ENCODE data around the gene TOM1L1.

Gene TOM1L1

GRCh38 chr17:54882950-54883349 is 17.7 kb upstream of the TOM1L1 start:
- no peak for DNase-seq (ENCODE audit: low spot score)

GRCh38 chr17:54883939-54884338 is 16.7 kb upstream of the TOM1L1 start:
- TF ChIP-seq CTCF (IDR thresholded peaks at IDR 0.05; ENCODE audit: extremely low read depth, missing control alignments), result no peak
- DNase-seq (ENCODE audit: low spot score), result no peak

More at GRCh38 chr17:54882950-54883349, 17.7 kb upstream of the TOM1L1 start:
- TF ChIP-seq CTCF (IDR thresholded peaks at IDR 0.05; ENCODE audit: extremely low read depth, missing control alignments), result no peak

- no peak for DNase-seq (ENCODE audit: low spot score)
- TF ChIP-seq CTCF (IDR thresholded peaks at IDR 0.05; ENCODE audit: extremely low read depth, missing control alignments), result no peak
Measured at GRCh38 chr17:54887787-54888186, 12.9 kb upstream of the TOM1L1 start.

- no peak for TF ChIP-seq CTCF (IDR thresholded peaks at IDR 0.05; ENCODE audit: extremely low read depth, missing control alignments)
- no peak for DNase-seq (ENCODE audit: low spot score)
Measured at GRCh38 chr17:54888254-54888653, 12.4 kb upstream of the TOM1L1 start.

- TF ChIP-seq CTCF (IDR thresholded peaks at IDR 0.05; ENCODE audit: extremely low read depth, missing control alignments), result no peak
- no peak for DNase-seq (ENCODE audit: low spot score)
Measured at GRCh38 chr17:54888981-54889380, 11.7 kb upstream of the TOM1L1 start.

- peak; percentile 21 for TF ChIP-seq CTCF (IDR thresholded peaks at IDR 0.05; ENCODE audit: extremely low read depth, missing control alignments)
- no peak for DNase-seq (ENCODE audit: low spot score)
Measured at GRCh38 chr17:54891176-54891821, 9.4 kb upstream of the TOM1L1 start.

GRCh38 chr17:54892360-54892759 is 8.3 kb upstream of the TOM1L1 start:
- TF ChIP-seq CTCF (IDR thresholded peaks at IDR 0.05; ENCODE audit: extremely low read depth, missing control alignments), result no peak
- no peak for DNase-seq (ENCODE audit: low spot score)
